ENCODE measurements around the gene PROZ.

PROZ gene

DNA sequence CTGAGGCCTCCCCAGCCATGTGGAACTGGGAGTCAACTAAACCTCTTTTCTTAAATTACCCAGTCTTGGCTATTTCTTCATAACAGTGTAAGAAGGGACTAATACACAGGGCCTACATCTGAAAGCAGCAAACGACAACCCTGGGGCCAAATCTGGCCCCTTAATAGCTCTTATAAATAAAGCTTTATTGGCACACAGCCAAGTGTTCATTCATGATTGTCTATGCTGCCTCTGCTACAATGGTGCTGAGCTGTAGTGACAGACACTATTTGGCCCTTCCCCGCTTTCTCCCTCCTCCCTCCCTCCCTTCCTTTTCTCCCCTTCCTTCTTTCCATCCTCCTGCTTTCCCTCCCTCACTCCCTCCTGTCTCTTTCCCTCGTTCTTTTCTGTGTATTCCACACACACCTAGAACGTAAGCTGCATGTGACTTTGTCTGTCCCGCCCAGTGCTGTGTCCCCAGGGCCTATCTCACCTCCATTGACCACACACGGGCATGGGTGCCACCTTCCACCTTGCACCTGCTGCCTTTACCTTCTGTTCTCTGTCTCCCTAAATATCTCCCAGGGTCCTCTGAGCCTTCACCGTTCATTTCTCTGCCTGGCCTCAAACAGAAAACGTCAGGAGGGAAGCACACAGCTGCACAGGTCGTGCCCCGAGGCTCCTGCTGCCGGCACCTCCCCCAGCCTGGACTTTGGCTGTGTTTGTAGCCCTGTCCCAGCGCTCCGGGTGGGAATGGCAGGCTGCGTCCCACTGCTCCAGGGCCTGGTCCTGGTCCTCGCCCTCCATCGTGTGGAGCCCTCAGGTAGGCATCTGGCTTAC lies at the start of gene PROZ:
PROZ (plus strand) TSS at position 720 of the 819 bp plus-strand sequence; CDS start at position 733, 13 bp downstream.
- no peaks in the 10 kb centered on the region for H3K36me3 ChIP-seq (replicated peaks; ENCODE audit: insufficient read depth, low read length)
- no peak for DNase-seq
- no peaks in the 10 kb centered on the region for H4K20me1 ChIP-seq (ENCODE audit: insufficient read depth, low read length)
- H3K4me1 ChIP-seq (ENCODE audit: low read length): no peaks in the 10 kb centered on the region; the same call in 1 of the 2 replicates
- no peak for TF ChIP-seq CTCF (IDR thresholded peaks at IDR 0.05; ENCODE audit: low read length)
- TF ChIP-seq EZH2phosphoT487 (IDR thresholded peaks at IDR 0.05; ENCODE audit: low read length): no peak
- no peak for TF ChIP-seq EZH2 (optimal IDR thresholded peaks at IDR 0.05; ENCODE audit: low read depth, low read length)
- H2AFZ ChIP-seq (ENCODE audit: low read length): no peak within 1 kb of the TSS; the same call in 1 of the 2 replicates
- H3K9me3 ChIP-seq (replicated peaks; ENCODE audit: insufficient read depth, low read length): no peaks in the 10 kb centered on the region
- no peak within 1 kb of the TSS for H3K27ac ChIP-seq (ENCODE audit: low read length)
- no peaks in the 10 kb centered on the region for H3K79me2 ChIP-seq (ENCODE audit: low read length)
- no peak within 1 kb of the TSS for H3K4me2 ChIP-seq (ENCODE audit: low read depth, low read length)
- peaks cover 4% of the 10 kb centered on the region; the same call in 1 of the 2 replicates for H3F3A ChIP-seq (ENCODE audit: insufficient read depth, low read length)
- peaks cover 72% of the 10 kb centered on the region for H3K27me3 ChIP-seq (replicated peaks; ENCODE audit: insufficient read depth, low read length)
- H3K9me2 ChIP-seq (replicated peaks; ENCODE audit: insufficient read depth, low read length): no peaks in the 10 kb centered on the region
- H3K4me3 ChIP-seq (ENCODE audit: low read length): no peak within 1 kb of the TSS
- no peak within 1 kb of the TSS for H3K9ac ChIP-seq (ENCODE audit: low read length)

- no peak overlapping the region for H3K4me2 ChIP-seq (ENCODE audit: low read depth, low read length)
Measured at GRCh38 chr13:113109151-113110047, 49.0 kb upstream of the PROZ start.

More at GRCh38 chr13:113109151-113110047, 49.0 kb upstream of the PROZ start:
- H2AFZ ChIP-seq (ENCODE audit: low read length): no peak overlapping the region
- H3K9me3 ChIP-seq (replicated peaks; ENCODE audit: insufficient read depth, low read length): no peaks in the 10 kb centered on the region
- no peak overlapping the region for H3K9ac ChIP-seq (ENCODE audit: low read length)
- peaks cover 23% of the 10 kb centered on the region for H3K27me3 ChIP-seq (replicated peaks; ENCODE audit: insufficient read depth, low read length)
- no peak overlapping the region for H3K4me3 ChIP-seq (ENCODE audit: low read length)
- no peaks in the 10 kb centered on the region for H4K20me1 ChIP-seq (ENCODE audit: insufficient read depth, low read length)
- TF ChIP-seq CTCF (IDR thresholded peaks at IDR 0.05; ENCODE audit: low read length) (no peak), EZH2phosphoT487 (IDR thresholded peaks at IDR 0.05; ENCODE audit: low read length) (no peak), EZH2 (optimal IDR thresholded peaks at IDR 0.05; ENCODE audit: low read depth, low read length) (no peak)
- no peak for DNase-seq
- H3K9me2 ChIP-seq (replicated peaks; ENCODE audit: insufficient read depth, low read length): no peaks in the 10 kb centered on the region
- no peaks in the 10 kb centered on the region for H3K4me1 ChIP-seq (ENCODE audit: low read length)
- H3K27ac ChIP-seq (ENCODE audit: low read length): no peak overlapping the region
- H3K79me2 ChIP-seq (ENCODE audit: low read length): no peaks in the 10 kb centered on the region
- H3K36me3 ChIP-seq (replicated peaks; ENCODE audit: insufficient read depth, low read length): no peaks in the 10 kb centered on the region
- no peaks in the 10 kb centered on the region for H3F3A ChIP-seq (ENCODE audit: insufficient read depth, low read length)

All from MM.1S (cell line).